SK-N-SH treated with all-trans-retinoic acid at 6 μM for 48 hours (cell line): ENCODE results near the gene MED13.

ENCODE experiments used
- BACH2 ChIP-seq: fragments of 250-450 bp; sonication (Bioruptor Pico); IDR thresholded peaks from 2 replicates; pipeline ENCODE4 v1.9.0; 2021; ENCODE audit warnings: mild to moderate bottlenecking, borderline replicate concordance
- GLIS3 ChIP-seq: fragments of 250-450 bp; sonication (Bioruptor Pico); IDR thresholded peaks from 2 replicates; pipeline ENCODE4 v1.5.0; 2020; ENCODE audit warnings: mild to moderate bottlenecking, moderate library complexity
- TOX ChIP-seq: fragments of 250-450 bp; sonication (Bioruptor Pico); IDR thresholded peaks from 2 replicates; pipeline ENCODE4 v1.8.0; 2021; ENCODE audit warnings: mild to moderate bottlenecking, moderate library complexity, borderline replicate concordance
- TF ChIP-seq, protein P1 (sequence below): fragments of 250-450 bp; sonication (Bioruptor Pico); IDR thresholded peaks from 2 replicates; pipeline ENCODE4 v1.5.0; 2020; ENCODE audit warnings: mild to moderate bottlenecking, moderate library complexity

DNA sequence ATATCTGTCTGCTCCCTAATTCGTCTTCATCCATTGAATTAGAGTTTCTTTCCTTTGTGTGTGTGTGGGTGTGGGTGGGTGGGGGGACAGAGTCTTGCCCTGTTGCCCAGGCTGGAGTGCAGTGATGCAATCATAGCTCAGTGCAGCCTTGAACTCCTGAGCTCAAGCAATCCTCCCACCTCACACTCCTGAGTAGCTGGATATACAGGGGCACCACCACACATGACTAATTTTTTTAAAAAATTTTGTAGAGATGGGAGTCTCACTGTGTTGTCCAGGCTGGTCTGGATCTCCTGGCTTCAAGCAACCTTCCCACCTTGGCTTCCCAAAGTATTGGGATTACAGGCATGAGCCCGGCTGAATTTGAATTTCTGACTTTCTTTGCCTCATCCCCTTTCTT lies 34.5 kb upstream of the MED13 start:
- no peak for TF ChIP-seq TOX (CRISPR knock-in tag)
- TF ChIP-seq GLIS3: no peak
- TF ChIP-seq, protein P1, sequence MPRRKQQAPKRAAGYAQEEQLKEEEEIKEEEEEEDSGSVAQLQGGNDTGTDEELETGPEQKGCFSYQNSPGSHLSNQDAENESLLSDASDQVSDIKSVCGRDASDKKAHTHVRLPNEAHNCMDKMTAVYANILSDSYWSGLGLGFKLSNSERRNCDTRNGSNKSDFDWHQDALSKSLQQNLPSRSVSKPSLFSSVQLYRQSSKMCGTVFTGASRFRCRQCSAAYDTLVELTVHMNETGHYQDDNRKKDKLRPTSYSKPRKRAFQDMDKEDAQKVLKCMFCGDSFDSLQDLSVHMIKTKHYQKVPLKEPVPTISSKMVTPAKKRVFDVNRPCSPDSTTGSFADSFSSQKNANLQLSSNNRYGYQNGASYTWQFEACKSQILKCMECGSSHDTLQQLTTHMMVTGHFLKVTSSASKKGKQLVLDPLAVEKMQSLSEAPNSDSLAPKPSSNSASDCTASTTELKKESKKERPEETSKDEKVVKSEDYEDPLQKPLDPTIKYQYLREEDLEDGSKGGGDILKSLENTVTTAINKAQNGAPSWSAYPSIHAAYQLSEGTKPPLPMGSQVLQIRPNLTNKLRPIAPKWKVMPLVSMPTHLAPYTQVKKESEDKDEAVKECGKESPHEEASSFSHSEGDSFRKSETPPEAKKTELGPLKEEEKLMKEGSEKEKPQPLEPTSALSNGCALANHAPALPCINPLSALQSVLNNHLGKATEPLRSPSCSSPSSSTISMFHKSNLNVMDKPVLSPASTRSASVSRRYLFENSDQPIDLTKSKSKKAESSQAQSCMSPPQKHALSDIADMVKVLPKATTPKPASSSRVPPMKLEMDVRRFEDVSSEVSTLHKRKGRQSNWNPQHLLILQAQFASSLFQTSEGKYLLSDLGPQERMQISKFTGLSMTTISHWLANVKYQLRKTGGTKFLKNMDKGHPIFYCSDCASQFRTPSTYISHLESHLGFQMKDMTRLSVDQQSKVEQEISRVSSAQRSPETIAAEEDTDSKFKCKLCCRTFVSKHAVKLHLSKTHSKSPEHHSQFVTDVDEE (CRISPR knock-in tag): no peak
- TF ChIP-seq BACH2 (CRISPR knock-in tag): no peak
